HG03108 (cell line): ENCODE data around the gene SPATA3.
"Not testable (repeated sequence)": the region's sequence is repeated elsewhere in the genome, so short reads cannot be mapped to it uniquely, and the experiment has no call there.

Experiments
- ATAC-seq: cut with Tn5 transposase; IDR thresholded peaks from one replicate; pipeline ENCODE4 v1.9.1; 2021; ENCODE audit warnings: moderate library complexity; ENCODE audit not compliant: unreplicated experiment

Gene SPATA3

GRCh38 chr2:231018184-231018583 is 22.3 kb downstream of the SPATA3 start:
- ATAC-seq: no peak

GRCh38 chr2:231025059-231025458 is 29.1 kb downstream of the SPATA3 start:
- not testable (repeated sequence) for ATAC-seq

GRCh38 chr2:231028889-231029288 is 33.0 kb downstream of the SPATA3 start:
- ATAC-seq: no peak

DNA sequence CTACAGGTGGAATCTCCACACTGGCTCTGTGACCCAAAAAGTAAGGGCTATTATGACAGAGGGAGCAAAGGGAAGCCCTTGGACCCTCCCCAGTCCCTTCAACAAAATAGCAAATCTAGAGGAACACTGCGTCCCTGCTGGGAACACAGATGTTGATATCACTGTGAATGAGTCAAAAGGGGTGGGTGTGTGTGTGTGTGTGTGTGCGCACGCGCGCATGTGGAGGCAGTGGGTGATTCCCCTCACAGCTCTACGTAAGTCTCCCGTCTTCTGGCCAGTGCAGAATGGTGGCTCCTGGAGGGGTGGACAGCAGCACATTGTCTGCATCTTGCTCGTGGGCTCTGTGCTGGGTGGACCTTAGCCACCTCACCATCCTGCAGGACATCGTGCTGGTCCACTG is 33.6 kb downstream of the SPATA3 start:
- ATAC-seq: no peak

DNA sequence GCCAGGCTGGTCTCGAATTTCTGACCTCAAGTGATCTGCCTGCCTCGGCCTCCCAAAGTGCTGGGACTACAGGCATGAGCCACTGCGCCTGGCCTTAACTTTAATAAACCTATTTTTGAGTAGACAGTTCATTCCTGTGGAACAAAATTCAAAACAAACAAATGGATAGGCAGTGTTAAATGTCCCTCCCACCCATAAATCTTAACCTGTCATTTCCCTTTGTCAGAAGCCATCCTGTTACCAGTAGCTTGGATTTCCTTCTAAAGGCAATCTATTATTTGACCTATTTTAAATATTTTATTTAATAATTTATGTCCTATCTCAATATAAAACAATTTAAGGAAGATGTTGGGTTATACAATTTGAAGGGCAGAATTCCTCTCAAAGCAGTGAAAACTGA is 34.8 kb downstream of the SPATA3 start:
- no peak for ATAC-seq

DNA sequence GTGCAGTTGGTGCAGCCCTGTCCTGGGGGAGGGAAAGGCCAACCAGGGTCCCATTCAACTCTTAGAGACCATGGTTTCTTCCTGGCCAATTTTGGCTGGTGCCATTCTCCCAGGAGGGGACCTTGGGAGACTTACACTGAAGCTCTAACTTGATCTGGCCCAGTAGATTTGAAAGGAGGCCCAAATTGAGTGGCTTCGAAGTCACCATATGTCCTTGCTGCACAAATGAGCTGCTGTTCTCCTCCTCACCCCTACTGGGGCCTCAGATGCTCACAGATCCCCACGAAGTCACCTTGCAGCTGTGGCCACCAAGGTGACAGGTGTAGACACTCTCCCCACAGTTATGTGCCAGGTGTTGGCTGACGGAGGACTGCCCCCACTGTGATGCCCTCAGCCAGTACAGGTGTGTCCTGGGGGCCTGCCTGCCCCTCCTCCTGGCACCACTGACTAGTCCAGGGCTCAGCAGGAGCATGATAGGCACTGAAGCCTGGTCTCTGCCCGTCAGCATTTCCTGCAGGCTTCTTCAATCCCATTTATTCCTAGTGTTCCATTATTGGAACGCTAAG is 36.7 kb downstream of the SPATA3 start:
- ATAC-seq: no peak

DNA sequence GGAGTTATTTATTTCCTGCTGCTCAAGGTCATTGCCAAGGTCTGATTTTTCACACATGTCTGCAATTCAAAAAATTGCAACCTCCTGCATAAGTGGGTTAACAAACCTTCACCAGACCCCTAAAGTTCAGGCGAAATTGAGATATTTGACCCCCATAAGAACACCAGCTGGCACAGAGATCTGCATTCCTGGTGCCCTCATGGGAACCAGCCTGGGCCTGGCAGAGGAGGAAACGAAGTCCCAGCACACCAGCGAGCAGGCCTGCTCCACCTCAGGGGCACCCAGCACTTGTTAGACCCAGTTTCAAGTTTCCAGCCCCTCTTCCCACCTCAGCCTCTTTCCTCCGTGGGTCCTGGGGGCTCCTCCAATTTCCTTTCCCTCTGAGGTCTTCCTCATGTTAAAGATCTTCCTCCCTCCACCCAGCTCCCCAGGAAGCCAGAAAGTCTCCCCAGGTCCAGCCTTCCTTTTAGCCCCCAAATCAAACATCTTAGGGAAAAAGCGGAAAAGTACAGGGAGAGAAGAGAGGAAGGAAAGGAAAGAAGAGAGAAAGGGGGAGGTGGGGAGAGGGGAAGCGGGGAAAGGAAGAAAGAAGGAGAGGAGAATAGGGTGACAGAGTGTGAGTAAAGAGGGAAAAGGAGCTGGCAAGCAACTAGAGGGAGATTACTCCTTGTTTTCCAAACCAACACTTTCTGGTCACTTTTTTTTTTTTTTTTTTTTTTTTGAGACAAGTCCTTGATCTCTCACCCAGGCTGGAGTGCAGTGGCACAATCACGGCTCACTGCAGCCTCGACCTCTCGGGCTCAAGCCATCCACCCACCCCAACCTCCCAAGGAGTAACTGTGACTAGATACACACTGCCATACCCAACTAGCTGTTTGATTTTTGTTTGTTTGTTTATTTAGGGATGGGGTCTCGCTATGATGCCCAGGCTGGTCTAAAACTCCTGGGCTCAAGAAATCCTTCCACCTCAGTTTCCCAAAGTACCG is 37.5 kb downstream of the SPATA3 start:
- ATAC-seq: no peak

DNA sequence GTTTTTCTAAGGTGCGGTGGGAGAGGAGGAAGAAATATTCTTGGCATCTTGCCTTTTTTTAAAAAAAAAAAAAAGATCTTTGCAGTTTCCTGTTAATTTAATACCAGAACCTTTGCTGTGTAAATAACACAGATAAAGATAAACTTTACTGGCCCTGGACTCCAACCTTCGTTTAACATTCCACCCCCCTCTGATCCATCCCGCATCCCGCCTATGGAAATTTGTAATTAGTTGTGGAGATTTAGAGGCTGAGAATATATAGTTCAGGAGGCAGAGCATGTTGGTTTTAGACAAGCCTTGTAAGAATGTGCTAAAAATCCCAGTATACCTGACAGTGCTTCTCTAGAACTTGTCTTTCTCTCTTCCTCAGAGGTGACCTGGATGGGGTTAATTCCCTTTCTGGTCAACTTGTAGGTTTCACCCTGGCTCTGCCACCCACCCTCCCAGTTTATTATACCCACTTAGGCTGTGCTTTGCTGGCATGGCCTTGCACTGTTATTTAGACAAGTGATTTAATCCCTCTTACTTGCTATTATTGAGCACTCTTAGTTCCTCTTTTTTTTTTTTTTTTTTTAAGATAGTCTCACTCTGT is 38.5 kb downstream of the SPATA3 start:
- ATAC-seq: no peak

- ATAC-seq: no peak
Measured at GRCh38 chr2:231036131-231036530, 40.2 kb downstream of the SPATA3 start.

GRCh38 chr2:231036578-231037106 is 40.7 kb downstream of the SPATA3 start:
- ATAC-seq: no peak

- no peak for ATAC-seq
Measured at GRCh38 chr2:231037202-231037730, 41.3 kb downstream of the SPATA3 start, which contains the start of gene C2orf72. C2orf72 (plus strand) TSS chr2:231037523; CDS start chr2:231037566, 43 bp downstream.

DNA sequence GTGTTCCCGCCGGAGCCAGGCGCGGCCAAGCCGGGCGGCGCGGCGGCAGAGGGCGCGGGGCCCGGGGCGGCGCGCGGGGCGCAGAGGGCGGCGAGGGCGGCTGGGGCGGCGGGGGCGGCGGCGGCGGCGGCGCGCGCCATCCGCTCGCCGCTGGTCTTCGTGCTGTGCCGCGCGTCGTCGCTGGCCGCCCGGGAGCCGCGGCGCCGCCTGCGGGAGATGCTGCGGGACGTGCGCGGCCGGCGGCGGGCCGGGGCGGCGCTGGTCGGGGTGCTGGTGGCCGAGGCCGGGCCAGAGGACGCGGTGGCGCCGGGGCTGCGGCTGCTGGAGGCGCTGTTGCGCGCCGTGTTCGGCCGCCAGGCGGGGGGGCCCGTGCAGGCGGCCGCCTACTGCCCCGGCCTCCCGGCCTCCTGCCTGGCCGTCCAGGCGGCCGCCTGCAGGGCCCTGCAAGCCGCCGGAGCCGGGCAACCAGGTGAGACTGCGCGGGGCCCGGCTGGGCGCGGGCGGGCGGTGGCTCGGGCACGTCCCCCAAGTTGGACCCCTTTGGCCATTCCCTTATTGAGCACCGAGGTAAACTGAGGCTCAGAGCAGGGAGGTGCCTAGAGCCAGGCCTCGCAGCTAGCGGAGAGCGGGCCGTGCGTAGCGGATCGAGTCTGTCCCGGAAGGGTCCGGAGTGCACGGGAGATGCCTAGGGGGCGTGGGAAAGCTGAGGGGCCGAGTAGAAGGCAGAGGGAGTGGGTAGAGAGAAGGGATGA is 42.0 kb downstream of the SPATA3 start:
- no peak for ATAC-seq

GRCh38 chr2:231038483-231039293 is 42.8 kb downstream of the SPATA3 start:
- ATAC-seq: no peak

GRCh38 chr2:231039294-231039664 is 43.4 kb downstream of the SPATA3 start:
- no peak for ATAC-seq

GRCh38 chr2:231039821-231040364 is 44.0 kb downstream of the SPATA3 start:
- no peak for ATAC-seq

DNA sequence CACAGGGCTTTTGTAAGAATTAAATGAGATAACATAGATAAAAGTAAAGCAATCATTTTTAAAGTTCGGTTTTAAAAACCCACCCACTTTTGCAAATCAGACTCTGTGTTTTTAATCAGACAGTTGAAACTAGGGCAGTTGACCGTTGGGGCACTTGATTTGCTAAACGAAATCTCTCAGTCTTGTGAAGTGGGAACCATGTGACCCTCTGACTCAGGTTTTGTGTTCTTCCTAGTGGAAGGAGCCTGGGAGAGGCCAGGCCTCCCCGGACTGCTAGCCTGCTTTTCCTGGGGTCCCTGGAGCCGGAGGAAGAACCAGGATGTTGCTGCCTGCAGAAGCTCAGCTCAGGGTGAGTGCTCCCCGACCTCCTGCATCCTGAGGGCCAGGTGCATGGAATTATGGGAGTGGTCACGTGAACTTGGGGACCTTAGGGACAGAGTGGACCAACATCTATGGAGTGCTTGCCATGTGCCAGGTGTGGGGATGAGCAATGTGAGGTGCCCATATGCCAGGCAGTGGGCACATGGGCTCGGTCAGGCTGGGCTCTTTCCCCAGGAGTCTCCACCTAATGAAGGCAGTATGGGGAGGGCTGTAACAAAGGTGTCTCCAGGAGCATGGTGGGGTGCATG is 45.3 kb downstream of the SPATA3 start:
- ATAC-seq: no peak

DNA sequence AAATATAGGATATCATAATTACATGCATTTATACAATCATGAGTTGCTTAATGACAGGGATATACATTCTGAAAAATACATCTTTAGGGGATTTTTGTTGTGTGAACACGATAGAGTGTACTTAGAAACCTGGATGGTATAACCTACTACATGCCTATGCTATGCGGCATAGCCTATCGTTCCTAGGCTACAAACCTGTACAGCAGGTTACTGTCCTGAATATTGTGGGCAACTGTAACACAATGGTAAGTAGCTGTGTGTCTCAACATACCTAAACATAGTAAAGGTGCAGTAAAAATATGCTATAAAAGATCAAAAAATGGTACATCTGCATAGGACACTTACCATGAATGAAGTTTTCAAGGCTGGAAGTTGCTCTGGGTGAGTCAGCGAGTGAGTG is 47.9 kb downstream of the SPATA3 start:
- no peak for ATAC-seq

GRCh38 chr2:231046916-231047273 is 51.0 kb downstream of the SPATA3 start:
- ATAC-seq: no peak

- ATAC-seq: no peak
Measured at GRCh38 chr2:231047274-231047922, 51.5 kb downstream of the SPATA3 start.
